ENCODE measurements around the gene ALDH1B1.

Gene ALDH1B1

DNA sequence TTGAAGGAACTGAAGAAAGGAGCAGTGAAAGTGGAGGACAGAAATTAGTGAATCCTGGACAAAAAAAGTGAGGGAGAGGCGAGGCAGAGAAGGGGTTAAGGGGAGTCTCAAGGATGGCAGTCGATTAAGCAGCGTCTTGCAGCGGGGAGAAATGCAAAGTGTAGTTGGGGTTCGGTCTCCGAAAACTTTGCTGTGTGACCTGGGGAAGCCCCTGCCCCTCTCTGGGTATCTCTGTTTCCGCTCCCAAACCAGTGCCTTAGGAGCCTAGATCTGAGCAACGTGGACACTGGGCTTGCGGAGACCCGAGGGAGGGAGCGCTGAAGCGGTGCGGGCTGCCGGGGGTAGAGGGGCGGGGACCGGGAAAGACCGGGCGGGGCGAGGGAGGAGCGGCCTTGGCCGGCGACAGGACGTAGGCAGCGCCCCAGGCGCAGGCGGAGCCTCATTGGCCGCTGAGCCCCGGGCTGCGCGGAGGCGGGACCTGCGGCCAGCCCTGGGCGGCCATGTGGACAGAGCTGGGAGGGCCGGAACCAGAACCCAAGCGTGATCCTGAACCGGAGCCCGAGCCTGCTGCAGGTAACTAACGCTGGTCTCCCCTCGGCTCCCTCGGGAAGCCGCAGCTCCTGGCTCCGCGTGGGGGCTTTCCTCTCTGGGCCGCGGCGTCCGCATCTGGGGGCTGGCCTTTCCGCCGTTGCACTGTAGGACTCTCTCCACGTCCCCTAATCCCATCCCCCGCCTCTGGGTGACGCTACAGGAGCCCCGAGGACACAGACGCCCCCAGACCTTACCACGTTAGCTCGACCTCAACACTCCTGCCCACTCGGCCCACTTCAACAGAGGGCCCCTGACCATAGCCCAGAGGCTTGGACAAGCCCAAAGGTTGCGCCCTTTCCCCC is at the start of gene ALDH1B1:
TSS of gene ALDH1B1 (plus strand) at position 468 of the 893 bp plus-strand sequence. CDS start 3,047 bp downstream, outside the sequence.
- ATAC-seq: peak; percentile 98 to 99

DNA sequence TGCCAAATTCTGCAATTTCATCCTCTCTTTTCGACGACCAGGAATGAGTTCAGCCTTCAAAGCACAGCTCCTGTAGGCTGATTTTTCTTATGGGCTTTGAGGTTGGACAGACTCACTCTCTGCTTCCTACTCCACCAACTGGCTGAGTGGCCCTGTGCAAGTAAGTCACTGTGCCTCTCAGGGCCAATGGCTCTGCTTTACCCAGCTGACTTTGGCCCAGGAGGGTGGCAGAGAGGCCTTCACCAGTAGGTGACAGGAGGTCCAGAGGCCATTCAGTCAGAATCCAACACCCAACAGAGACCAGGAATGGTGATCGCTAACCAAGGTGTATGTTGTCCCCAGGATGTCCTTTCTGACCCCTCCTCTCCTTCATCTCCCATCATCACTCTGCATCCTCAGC is 49.5 kb upstream of the ALDH1B1 start:
- no peak for ATAC-seq

DNA sequence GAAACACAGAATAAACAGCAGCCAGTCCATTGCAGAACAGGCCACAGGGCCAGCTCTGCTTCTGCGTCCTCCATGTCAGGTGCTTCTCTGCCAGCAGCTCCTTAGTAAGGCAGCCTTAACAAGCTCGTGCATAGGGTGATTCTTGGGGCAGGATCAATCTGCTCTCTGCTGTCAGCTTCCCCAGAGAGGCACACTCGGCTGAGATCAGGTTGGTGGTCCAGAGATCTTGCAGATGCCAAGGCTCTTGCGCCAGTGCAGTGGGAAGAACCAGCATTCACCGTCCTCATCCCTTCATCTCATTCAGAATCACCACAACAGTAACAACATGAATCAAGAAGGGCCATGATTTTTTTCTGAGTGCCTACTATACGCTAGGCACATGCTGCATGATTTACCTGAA is 49.0 kb upstream of the ALDH1B1 start:
- ATAC-seq: no peak

DNA sequence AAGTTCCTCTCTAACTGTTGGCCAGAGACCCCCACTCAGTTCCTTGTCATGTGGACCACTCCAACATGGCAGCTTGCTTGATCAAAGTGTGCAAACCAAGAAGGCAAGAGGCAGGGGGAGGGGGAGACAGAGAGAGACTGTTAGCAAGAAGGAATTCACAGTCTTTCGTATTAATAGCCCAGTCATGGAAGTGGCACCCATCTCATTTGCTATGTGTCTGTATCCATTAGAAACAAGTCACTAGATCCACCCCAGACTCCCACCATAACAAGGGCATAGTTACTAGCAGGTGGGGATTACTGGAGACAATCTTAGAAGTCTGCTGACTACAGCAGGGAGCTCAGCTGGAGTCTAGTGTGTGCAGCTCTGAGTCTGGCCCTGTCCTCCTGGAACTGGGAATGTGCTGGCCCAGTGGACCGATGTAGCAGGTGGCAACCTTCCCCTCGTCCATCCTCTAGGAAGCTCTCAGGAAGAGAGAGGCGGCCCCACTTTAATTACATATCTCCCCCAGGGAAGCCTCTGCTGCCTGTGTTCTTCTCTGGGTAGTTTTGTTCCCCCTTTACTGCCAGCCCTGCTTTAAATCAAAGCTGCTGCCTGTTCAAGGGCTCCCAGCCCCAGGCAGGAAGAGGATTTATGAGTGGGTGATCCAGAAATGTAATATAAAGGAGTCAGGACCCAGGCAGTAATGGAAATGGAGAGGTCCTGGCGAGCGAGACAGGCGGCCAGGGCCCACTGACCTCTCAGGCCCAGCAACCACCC is 47.8 kb upstream of the ALDH1B1 start:
- no peak for ATAC-seq

DNA sequence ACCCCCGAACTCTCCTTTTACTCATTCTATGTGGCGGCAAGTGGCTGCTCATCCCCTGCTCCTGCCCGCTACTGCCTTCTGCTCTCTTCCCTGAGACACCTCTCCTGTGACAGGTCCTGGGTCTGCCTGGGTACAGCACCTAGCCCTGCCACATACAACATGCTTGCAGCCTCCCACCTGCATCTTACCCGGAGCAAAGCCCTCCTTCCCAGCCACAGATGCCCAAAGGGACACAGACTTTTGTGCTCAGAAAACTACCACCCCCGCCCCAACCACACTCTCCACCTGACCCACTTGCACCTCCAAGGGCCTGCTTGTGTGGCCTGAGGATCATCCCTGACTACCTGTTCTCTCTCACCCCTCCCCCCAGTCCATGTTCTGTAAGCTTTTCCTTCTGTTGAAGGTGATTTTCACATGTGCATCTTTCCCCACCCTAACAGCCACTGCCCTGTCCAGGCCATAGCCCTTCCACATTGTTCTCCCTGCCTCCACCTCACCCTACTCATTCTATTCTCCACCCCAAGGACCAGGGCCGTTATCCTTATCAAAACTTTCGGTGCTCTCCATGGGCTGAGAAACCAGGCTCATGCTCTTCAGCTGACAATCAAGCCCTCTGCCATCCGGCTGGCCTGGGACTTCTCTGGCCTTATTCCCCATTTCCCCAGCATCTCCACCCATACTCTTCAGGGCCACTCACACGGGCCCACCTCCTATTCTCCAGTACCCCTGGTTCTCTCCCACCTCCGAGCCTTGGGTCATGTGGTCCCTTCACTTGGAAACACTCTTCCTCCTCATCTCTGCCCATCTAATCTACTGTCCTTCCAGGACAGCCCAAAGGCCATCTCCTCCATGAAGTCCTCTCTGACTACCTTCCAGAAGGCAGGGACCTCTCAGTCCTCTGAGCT is 46.4 kb upstream of the ALDH1B1 start:
- no peak for ATAC-seq

DNA sequence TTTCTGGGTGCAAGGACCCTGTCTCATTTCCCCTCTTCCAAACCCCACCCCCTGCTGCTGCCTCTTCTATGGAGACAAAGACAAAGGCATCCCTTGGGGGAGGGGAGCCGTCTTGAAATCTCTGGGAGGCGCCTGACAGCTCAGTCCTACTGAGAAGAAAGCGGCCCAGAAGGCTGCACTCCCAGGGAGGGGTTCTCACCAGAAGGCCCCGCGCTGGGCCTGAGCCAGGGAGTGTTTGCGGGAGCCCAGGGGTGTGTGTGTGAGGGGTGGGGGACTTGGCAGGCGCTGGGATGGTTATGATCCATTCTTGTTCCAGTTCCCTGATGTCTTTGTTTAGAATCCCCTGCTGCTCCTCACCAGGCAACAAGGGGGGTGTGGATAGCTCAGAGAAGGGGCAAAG is 45.7 kb upstream of the ALDH1B1 start:
- no peak for ATAC-seq

DNA sequence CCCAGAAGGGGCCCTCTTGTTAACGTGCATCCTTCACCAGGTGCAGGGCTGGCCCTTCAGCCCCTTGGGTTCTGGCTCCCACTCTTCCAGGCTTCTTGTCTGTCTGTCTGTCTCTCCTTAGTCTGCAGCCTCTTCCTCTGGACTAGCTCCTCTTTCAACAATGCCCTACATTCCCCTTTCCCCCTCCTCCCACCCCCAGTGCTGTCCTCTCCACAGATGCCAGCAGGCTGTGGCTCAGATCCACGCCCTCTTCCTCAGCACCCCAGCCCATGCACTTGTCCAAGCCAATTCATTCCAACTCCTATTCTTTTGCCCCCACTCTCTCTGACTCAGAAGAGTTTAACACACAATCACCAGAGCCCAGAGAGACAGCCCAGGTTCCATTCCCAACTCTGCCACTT is 45.2 kb upstream of the ALDH1B1 start:
- no peak for ATAC-seq

DNA sequence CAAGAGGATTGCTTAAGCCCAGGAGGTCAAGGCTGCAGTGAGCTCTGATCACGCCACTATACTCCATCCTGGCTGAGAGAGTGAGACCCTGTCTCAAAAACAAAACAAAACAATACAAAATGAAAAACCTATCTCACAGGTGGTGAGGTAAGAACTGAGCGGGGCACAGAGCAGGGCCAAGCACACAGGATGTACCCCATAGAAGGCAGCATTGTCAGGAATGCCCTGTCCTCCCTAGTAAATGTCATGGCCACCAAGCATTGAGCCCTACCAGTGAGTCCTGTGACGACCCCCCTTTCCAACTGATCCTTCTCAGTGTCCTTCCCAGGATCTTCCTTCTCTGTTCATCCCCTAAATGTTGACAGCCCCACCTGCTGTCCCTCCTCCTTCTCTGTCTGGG is 44.6 kb upstream of the ALDH1B1 start:
- no peak for ATAC-seq

DNA sequence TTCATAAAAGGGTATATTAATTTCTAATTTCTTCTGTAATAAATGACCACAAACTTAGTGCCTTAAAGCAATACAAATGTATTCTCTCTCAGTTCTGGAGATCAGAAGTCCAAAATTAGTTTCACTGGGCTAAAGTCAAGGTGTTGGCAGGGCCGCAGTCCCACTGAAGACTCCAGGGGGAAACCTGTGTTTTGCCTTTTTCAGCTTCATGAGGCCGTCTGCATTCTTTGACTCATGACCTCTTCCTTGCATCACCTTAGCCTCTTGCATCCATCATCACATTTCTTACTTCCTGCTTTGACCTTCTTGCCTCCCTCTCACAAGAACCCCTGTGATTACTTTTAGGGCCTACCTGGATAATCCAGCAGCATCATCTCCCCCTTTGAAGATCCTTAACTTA is 42.0 kb upstream of the ALDH1B1 start:
- no peak for ATAC-seq

DNA sequence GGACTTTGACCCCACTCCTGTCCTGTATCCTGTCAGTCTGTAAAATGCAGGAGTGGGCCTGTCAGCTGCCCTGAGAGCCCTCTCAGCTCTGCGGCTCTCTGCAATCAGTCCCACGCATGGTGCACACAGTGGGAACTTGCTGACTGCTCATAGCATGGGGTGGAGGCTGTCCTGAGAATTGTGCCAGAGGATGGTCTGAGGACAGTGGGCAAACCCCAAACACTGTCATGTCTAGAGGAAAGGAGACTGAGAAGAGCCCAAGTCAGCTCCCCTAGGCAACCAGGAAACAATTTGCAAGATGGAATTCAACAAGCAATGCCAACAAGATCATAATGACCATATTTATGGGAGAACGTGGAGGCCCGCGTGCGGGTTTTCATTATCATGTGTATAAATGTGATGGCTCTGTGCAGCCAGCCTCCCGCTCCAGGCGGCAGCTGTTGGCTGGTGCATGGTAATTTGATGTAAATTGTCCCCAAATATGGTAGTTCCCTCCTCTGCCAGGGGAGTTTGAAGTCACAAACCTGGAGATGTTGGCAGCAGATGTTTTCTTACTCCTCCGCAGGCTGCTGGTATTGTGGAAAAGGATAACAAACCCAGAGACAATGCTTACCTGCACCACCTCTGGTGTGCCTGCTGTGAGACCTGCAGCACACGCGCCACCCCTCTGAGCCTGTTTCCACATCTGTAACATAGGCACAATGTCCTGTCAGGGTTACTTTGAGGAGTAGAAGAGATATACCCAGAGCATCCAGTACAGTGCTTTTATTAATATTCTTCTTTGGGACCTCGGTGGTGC is 39.8 kb upstream of the ALDH1B1 start:
- no peak for ATAC-seq

DNA sequence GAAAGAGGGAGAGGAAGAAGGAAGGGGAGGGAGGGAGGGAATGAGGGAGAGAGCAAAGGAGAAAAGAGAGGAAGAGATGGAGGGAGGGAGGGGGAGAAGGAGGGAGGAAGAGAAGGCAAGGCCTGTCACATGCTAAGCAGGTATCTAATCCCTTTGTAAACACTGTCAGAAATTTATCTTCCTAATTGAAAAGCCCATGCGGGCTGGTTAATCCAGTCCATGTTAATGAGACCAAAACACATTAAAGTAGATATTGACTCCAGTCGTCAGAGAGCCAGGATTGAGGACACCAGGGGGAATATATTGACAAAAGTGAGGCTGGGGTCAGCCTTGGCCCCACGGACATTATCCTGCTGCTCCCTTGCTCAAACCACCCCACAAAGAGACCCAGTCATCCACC is 37.4 kb upstream of the ALDH1B1 start:
- ATAC-seq: no peak

DNA sequence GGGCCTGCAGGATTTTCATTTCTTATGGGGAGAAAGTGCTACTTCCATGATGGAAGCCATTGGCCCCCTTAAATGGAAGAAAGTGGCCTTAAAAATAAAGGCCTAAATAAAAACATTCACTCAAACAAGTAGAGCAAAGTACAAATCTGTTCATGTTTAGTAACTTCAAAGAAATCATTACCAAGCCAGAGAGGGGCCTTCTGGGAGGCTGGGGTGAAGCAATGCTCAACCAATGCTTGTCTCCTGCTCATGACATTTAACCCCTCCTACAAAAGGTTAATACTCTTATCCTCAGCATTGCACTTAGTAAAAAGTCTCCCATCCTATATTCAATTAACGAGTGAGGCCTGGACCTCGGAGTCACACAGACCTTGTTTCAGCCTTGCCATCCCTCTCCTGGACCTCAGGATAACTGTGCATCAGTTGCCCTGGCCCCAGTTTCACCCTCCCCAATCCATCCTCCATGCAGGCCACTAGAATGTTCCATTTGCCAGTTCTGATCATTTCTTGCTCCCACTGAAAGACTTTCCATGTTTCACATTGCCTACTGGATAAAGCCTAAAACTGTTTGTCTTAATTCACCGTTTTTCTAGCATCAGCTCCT is 36.9 kb upstream of the ALDH1B1 start:
- ATAC-seq: no peak

DNA sequence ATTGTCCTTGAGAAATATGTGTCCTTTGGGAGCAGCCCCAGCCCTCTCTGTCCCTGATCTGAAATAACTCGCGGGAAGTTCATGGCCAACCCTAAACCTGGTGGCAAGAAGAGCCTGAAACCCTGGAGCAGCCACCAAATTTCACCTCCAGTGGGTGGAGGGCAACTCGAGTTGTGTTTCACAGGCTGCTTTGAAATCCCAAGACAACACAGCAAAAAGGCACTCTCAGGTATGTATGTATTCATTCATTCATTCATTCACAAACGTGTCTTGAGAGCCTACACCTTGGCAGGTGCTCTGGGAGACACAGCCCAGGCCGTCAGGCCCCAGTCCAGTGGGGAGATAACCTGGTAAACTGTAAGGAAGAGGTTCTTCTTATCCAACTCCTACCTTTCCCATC is 35.7 kb upstream of the ALDH1B1 start:
- no peak for ATAC-seq

DNA sequence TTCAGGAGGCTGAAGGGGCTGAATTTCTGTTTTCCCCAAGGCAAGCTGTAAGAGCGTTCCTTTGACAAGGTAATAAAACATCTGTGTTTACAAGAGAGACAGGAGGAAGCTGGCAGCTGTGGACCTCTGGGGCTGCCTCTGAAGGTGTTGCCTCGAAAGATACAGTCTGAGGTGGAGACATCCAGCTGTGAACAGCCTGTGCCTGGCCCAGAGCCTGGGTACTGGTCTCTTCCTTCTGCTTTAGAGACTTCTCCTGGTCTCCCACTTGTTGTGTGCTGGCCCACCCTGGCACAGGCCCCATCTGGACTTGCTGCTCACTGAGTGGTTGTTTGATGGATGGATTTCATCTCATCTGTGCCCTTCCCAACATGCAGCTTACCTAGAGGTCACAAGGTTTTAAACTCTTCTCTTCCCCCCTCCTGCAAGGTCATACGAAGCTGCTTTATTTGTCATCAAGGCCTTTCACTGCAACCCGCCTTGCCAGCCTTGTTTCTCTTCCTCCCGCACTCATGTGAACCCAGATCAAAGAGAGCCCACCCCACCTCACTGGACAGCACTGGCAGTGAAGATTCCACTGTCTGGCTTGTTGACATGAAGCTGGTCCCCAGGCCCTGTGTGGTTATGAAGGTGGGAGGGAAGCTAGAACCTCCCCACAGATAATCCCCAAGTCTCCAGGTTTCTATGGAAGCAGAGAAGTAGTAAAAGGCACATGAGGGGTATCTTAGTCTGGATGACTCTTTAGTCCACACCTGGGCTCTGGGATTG is 35.0 kb upstream of the ALDH1B1 start:
- no peak for ATAC-seq

DNA sequence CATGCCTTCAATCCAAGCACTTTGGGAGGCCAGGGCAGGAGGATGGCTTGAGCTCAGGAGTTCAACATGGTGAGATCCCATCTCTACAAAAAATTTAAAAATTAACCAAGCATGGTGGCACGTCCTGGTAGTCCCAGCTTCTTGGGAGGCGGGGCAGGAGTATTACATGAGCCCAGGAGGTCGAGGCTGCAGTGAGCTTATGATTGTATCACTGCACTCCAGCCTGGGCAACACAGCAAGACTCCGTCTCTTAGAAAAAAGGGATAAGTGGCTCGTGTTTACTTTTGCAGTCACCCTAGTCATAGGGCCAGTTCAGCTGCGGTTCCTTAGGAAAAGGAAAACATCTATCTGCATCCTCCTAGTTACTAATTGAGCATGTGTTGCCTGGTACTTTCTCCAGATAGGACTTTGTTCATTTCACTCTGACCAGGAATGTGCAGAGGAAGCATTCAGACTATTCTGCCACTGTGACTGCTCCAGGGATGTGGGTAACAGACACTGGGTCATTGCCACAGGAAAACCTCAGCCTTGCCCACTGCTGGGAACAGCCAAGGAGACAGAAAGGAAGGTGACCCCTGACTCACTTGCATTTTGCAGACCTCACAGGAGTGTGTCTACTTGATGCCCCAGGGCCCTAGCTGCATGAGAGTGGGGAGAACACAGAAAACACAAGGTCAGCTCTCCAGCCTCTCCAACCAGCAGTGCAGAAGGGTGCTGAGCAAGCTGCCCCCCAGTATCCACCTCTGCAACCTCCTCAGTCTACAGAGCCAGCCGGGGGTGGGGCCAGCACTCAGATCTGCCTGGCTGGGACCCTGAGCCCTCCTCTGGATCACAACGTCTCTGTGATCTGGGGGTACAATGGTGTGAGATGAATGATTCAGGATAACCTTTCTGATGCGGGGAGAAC is 33.9 kb upstream of the ALDH1B1 start:
- ATAC-seq: no peak

DNA sequence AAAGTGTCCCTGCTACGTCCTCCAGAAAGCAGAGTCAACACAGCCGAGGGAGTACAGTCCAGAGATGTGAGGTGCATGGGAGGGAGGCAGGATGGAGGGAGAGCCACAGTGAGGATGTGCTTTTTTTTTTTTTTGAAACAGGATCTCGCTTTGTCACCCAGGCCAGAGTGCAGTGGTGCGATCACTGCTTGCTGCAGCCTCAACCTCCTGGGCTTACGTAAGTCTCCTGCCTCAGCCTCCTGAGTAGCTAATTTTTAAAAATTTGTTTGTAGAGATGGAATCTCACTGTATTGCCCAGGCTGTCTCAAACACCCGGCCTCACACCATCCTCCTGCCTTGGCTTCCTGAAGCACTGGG is 33.2 kb upstream of the ALDH1B1 start:
- ATAC-seq: no peak

DNA sequence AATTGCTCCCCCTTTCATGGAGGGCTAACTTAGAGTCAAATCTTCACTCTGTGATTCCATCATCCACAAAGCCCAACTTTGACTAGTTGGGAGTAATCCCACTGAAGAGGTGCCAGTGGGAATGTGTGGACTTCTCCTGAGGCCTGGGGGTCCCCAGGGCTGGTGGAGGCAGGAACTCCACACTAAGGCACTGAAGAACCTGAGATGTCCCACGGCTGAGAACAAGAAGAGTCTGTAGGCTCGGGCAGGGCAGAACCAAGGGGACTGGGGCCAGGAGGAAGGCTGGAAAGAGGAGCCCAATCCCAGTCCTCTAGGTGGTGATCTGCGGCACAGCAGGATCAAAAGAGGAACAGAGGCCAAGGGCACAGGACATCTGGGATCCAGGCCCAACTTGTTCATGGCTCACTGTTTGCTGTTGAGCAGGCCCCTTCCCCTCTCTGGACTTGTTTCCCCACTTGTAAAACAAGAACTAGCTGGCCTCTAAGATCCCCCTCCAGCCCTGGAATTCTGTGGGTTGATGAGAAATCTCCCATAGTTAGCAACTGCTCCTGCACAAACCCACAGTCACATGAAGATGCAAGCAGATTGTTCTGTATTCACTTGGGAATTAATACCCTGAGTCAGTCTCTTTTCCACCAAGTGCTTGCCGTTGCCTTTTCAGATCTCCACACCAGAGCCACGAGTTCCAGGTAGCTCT is 32.7 kb upstream of the ALDH1B1 start:
- ATAC-seq: no peak

DNA sequence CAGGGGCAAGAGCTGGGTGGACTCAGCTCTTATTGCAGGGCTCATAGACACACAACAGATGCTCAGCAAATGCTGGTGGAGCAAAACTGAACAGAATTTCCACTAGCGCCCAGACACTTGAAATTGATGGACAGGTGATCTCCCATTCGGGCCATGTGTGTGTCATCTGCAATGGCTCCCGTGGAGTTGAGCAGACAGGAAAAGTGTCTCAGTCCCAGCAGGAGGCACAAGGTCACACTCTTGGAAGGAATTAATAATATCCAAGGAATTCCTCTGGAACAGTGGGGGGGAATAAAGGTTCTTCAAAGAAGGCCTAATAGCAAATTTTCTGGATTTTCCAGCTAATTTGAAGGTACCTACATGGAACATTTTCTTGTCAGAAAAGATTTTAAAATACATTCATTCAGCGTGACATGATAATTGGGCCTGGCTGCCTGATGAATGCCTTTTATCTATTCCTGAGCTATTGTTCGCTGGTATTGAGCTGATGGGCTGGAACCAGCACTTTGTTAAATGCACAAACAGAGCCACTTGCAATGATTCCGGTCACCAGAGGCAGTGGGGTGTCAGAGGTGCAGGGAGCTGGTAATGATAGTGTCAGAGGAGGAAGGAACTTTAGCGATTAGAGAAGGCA is 31.5 kb upstream of the ALDH1B1 start:
- no peak for ATAC-seq

DNA sequence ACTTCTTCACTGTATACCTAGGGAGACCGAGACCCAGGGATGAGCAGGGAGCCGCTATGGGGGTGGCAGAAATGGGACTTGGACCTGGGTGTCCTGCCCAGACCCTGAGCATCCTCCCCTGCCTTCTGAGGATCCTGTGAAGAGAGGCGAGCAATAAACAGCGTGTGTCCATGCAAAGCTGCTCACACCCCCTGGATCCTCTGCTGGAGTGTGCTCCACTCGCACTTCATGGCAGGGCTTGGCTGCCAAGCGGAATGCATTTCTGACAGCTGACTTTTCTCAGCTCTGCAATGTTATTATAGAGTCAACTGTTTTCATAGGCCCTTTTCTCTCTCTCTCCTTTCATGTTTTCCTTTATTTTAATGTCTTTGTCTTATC is 31.0 kb upstream of the ALDH1B1 start:
- no peak for ATAC-seq
